ENCODE results near the gene FOXRED2. TPM values are rescaled to one million over a fixed set of nuclear protein-coding genes. Genes with fewer than 3 reads are reported as not detected.

Gene FOXRED2
- total RNA-seq, 4 donors from 2014 or later: 9.1 to 18.5 (median 14.6) TPM

DNA sequence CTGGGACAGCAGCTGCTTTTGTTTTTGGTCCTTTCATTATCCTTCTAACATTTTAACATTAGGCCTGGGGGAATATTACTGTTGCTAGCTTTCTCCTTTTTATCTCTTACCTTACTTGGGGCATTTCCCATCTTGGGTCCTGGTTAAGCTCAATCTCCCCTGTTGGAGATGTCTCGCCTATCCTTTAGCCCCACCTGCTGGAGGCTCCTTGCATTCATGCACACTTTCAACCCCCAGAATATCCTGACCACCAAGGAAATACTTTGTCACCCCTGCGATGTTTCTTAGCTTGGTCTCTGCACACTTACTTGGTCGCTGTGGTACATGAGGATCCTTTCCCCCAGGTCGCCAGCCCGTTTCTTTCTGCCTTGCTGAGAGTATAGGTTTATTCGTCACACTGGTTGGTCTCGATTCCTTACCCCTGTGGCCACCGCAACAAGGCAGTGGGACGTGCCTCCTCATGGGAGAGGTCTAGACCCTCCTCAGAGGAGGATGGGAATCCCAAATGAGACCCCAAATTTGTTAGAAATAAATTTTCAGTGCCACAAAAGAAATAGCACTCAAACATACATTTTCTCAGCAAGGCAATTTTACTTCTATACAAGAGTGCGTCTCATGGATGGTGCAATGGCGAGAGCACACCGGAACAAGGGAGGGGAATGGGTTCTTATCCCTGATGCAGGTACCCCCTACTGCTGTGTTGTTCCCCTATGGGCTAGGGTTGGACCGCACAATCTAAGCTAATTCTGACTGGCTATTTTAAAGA, 20.0 kb downstream of the FOXRED2 start:
- no peak for DNase-seq (ENCODE audit: low spot score in 2 of 2)
- WGBS, 2 donors: 85 to 93% methylated on average over 13 of the region's 13 CpGs
- TF ChIP-seq CTCF (IDR thresholded peaks at IDR 0.05) (no peak), POLR2A (IDR thresholded peaks at IDR 0.05) (no peak)
- H3K4me3 ChIP-seq (ENCODE audit: low read depth, poor library complexity, severe bottlenecking): no peak overlapping the region
- intact Hi-C loops (cut with DNase I; ENCODE audit: low total_unique reads): no loop called here

DNA sequence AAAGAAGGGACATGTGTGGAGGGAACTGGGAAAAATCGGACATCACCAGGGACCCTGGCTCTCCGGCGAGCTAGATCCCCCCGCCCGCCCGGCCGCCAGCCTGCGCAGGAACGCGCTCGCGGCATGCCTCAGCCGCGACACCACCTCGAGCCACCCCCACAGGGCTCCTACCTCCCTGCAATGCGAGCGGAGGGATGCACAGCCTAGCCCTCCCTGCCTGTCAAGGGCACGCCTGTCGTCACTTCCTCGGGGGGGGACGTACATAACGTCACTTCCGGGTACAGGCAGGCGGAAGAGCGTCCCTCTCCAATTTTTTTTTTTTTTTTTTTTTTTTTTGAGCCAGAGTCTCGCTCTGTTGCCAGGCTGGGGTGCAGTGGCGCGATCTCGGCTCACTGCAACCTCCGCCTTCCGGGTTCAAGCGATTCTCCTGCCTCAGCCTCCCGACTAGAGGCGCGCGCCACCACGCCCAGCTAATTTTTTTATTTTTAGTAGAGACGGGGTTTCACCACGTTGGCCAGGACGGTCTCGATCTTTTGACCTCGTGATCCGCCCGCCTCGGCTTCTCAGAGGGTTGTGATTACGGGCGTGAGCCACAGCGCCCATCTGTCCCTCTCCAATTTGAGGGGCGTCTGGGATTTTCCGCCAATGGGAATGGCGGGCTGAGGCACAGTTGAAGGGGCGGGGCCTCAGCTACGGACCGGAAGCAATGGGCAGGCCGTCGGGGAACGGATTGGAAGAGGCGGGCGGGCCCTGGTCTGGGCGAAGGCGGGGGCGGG, 25.3 kb downstream of the FOXRED2 start, which contains the start of gene TXN2:
TXN2 (minus strand) TSS at position 248 of the 776 bp plus-strand sequence. CDS start 803 bp downstream, outside the sequence.
- peak; percentile 96 to 99 for DNase-seq (ENCODE audit: low spot score in 2 of 2)
- intact Hi-C loops (cut with DNase I; ENCODE audit: low total_unique reads): no loop called here
- no peak for TF ChIP-seq CTCF (IDR thresholded peaks at IDR 0.05)
- no peak for TF ChIP-seq POLR2A (IDR thresholded peaks at IDR 0.05)
- H3K4me3 ChIP-seq (ENCODE audit: low read depth, poor library complexity, severe bottlenecking): peak within 1 kb of the TSS; percentile 54
- WGBS, 2 donors: 0% methylated on average over 62 of the region's 62 CpGs

DNA sequence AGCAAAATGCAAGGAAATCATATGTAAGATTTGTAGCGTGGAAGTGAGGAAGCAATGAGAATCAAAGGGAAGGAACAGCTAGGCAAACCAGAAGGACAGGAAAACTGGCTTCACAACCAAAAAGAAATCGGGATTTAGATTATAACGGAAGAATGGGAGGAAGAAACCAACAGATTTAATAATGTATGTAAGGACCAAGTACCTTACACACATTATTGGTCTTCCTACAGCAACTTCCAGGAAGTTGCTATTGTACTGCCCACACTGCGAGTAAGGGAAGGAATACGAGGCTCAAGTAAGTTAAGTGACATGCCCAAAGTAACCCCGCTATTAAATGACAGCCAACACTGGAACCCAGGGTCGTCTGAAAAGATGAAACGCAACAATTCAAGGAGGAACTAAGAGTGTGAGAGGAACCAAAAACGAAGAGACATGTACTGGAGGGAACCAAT, 25.9 kb downstream of the FOXRED2 start:
- no peak for TF ChIP-seq CTCF (IDR thresholded peaks at IDR 0.05)
- no peak for TF ChIP-seq POLR2A (IDR thresholded peaks at IDR 0.05)
- peak overlapping the region; percentile 54 for H3K4me3 ChIP-seq (ENCODE audit: low read depth, poor library complexity, severe bottlenecking)
- intact Hi-C loops (cut with DNase I; ENCODE audit: low total_unique reads): no loop called here
- no peak for DNase-seq (ENCODE audit: low spot score in 2 of 2)
- 6 to 10% methylated on average over 9 of the region's 9 CpGs for WGBS, 2 donors

DNA sequence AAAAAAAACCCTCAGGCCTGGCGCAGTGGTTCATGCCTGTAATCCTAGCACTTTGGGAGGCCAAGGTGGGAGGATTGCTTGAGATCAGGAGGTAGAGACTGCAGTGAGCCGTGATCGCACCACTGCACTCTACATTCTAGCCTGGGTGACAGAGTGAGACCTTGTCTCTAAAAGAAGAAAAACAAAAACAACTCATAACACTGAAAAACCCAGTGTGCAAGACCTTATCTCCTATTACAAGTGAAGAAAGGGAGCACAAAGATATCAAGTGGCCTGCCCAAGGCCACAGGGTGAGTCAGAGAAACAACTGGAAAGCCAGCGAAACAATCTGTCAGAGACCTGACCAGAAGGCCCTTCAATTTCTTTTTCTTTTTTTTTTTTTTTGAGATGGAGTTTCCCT, 27.9 kb downstream of the FOXRED2 start:
- TF ChIP-seq CTCF (IDR thresholded peaks at IDR 0.05) (no peak), POLR2A (IDR thresholded peaks at IDR 0.05) (no peak)
- intact Hi-C loops (cut with DNase I; ENCODE audit: low total_unique reads): no loop called here
- DNase-seq (ENCODE audit: low spot score in 2 of 2): no peak
- WGBS, 2 donors: 92 to 93% methylated on average over 4 of the region's 4 CpGs
- no peak overlapping the region for H3K4me3 ChIP-seq (ENCODE audit: low read depth, poor library complexity, severe bottlenecking)

- WGBS, 2 donors: 93% methylated on average over 6 of the region's 6 CpGs
- no peak overlapping the region for H3K4me3 ChIP-seq (ENCODE audit: low read depth, poor library complexity, severe bottlenecking)
- no peak for TF ChIP-seq CTCF (IDR thresholded peaks at IDR 0.05)
- TF ChIP-seq POLR2A (IDR thresholded peaks at IDR 0.05): no peak
- DNase-seq (ENCODE audit: low spot score in 2 of 2): no peak
- intact Hi-C loops (cut with DNase I; ENCODE audit: low total_unique reads): no loop called here
Measured at GRCh38 chr22:36475341-36475740, 31.5 kb downstream of the FOXRED2 start.
